RWPE2 (cell line): ENCODE data around the gene DGKD.

Experiments used
- ATAC-seq: fragments of 200-7000 bp; cut with Tn5 transposase; 3 replicates; pipeline ENCODE4 v1.9.1; 2021; ENCODE audit warnings: low read depth
- DNase-seq: peaks from one replicate; pipeline ENCODE4 v3.0.0-alpha.2; 2020; ENCODE audit warnings: low spot score
- H3K27ac ChIP-seq: fragments of 450-650 bp; 2 replicates; pipeline ENCODE4 v1.5.1; 2017; ENCODE audit warnings: mild to moderate bottlenecking; ENCODE audit not compliant: poor library complexity, severe bottlenecking
- H3K27me3 ChIP-seq: fragments of 250-450 bp; sonication (Bioruptor Pico); 2 replicates; pipeline ENCODE4 v1.5.1; 2021; ENCODE audit warnings: mild to moderate bottlenecking, moderate library complexity; ENCODE audit not compliant: insufficient read depth, poor library complexity, severe bottlenecking
- H3K36me3 ChIP-seq: fragments of 250-450 bp; sonication (Bioruptor Pico); 2 replicates; pipeline ENCODE4 v1.5.1; 2020; ENCODE audit warnings: low read depth, mild to moderate bottlenecking, moderate library complexity
- H3K4me1 ChIP-seq: fragments of 250-450 bp; sonication (Bioruptor Pico); 2 replicates; pipeline ENCODE4 v1.5.1; 2021; ENCODE audit warnings: mild to moderate bottlenecking, moderate library complexity; ENCODE audit not compliant: insufficient read depth, poor library complexity, severe bottlenecking
- H3K4me3 ChIP-seq: fragments of 250-450 bp; sonication (Bioruptor Pico); 2 replicates; pipeline ENCODE4 v1.5.1; 2021; ENCODE audit warnings: mild to moderate bottlenecking, moderate library complexity; ENCODE audit not compliant: severe bottlenecking
- H3K9me3 ChIP-seq: fragments of 250-450 bp; sonication (Bioruptor Pico); 2 replicates; pipeline ENCODE4 v1.5.1; 2021; ENCODE audit warnings: mild to moderate bottlenecking, moderate library complexity; ENCODE audit not compliant: severe bottlenecking
- CTCF ChIP-seq: fragments of 450-650 bp; IDR thresholded peaks from one replicate; pipeline ENCODE4 v1.5.1; 2017; ENCODE audit warnings: mild to moderate bottlenecking, moderate library complexity; ENCODE audit not compliant: poor library complexity, severe bottlenecking

The DGKD gene

DNA sequence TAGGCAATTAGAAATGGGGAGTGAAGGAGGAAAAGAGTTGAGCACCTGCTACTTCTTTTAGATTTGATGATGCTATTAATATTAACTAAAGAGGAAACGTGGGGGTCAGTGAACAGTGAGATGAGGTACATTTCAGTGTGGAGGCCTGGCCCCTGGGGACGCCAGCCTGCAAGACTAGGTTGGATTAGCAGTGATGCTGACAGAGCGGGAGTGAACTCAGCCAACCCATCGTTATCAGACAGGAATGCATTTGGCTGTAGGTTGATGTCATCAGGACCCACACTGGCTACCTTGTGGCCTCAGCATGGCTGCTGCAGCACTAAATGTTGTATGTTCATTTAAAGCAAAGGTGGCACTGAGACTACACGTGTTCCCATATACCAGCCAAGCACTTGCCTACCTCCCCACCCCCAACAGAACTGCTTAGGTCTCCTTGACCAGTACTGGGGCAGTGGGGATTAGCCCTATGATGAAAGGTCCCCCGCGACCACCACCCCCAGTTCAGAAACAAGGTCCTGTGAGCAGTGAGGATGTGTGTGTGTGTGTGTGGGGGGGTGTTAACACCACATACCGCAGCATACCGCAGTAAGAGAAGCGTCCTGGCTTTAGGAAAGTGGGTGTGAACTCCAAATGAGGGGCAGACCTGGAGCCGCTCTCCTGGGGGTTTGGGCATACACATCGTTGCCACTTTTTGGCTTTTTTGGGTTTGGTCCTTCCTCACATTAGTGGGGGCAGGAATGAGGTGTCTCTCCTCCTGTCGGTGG, 26.0 kb downstream of the DGKD start:
- no peaks in the 10 kb centered on the region for H3K9me3 ChIP-seq
- H3K4me3 ChIP-seq, result no peak overlapping the region
- H3K27ac ChIP-seq, result no peak overlapping the region
- peaks cover 11% of the 10 kb centered on the region for H3K4me1 ChIP-seq
- ATAC-seq (no peak), DNase-seq (no peak)
- no peak for TF ChIP-seq CTCF
- no peaks in the 10 kb centered on the region for H3K27me3 ChIP-seq
- H3K36me3 ChIP-seq, result no peaks in the 10 kb centered on the region

DNA sequence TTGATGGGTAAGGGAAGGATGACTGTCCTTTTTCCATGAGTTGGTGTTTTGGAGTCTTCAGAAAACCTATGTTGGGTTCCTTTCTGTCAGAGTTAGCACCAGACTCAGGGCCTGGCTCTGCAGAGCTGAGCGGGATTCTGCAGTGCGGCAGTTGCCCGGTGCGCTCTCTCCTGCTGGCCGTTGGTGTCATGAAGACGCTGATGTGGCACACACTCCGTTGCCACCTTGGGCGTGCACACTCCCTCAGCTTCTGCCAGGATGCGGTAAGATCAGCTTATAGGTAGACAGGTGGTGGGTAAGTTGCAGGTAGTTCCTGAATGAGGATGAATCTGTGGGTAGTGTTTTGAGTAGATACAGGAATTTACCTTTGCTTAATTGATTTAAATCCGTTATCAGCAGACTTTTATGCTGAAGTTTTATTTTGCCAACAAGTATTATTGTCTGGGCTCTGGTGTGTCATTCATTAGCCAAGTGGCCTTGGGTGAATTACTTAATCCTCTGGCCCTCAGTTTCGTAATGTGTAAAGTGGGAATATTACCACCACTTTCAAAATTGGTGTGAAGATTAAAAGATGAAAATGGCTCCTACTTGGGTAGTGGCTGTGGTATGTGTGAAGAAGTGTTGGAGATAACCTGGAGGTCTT, 26.8 kb downstream of the DGKD start:
- no peak overlapping the region for H3K27ac ChIP-seq
- H3K27me3 ChIP-seq, result no peaks in the 10 kb centered on the region
- no peak overlapping the region for H3K4me3 ChIP-seq
- H3K9me3 ChIP-seq, result no peaks in the 10 kb centered on the region
- H3K4me1 ChIP-seq, result peaks cover 12% of the 10 kb centered on the region
- DNase-seq (no peak), ATAC-seq (no peak)
- no peak for TF ChIP-seq CTCF
- no peaks in the 10 kb centered on the region for H3K36me3 ChIP-seq

DNA sequence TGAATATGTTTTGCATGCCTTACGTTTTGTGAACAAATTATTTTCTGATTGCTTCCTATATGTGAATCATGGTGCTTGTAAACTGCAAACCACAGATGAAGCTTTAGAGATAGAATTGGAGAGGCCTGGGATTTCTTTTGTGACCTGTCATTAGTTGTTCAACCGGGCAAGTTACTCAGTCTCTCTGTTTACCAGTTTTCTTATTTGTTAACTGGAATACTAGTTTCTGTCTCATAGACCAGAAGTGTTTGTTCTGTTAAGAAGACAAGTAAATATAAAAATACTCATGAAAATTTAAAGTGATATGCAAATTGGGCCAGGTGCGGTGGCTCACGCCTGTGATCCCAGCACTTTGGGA, 27.3 kb downstream of the DGKD start:
- H3K27me3 ChIP-seq, result no peaks in the 10 kb centered on the region
- peaks cover 17% of the 10 kb centered on the region for H3K4me1 ChIP-seq
- H3K9me3 ChIP-seq, result no peaks in the 10 kb centered on the region
- TF ChIP-seq CTCF, result no peak
- H3K4me3 ChIP-seq, result no peak overlapping the region
- H3K36me3 ChIP-seq, result no peaks in the 10 kb centered on the region
- no peak overlapping the region for H3K27ac ChIP-seq
- ATAC-seq (no peak), DNase-seq (no peak)

DNA sequence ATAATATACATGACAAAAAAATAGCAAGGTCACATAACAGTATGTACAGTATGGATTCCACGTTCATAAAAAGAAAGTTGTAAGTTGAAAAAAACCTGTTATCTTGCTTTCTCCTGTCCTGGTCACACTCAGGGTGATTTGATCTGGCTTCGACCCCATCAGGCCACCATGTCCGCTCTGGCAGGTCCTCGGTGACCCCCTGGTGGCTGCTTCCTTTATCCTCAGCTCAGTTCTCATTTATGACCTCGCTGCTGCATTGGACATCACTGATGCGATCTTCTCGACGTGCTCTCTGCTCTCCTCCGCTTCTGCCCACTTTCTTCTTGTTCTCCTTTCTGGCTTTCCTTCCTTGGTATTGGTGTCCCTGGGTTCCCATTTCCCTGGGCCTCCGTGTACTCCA, 29.7 kb downstream of the DGKD start:
- Histone ChIP-seq H3K9me3 (no peaks in the 10 kb centered on the region), H3K27me3 (no peaks in the 10 kb centered on the region), H3K36me3 (no peaks in the 10 kb centered on the region), H3K4me1 (peaks cover 20% of the 10 kb centered on the region), H3K27ac (no peak overlapping the region), H3K4me3 (no peak overlapping the region)
- DNase-seq (no peak), ATAC-seq (no peak)
- TF ChIP-seq CTCF, result no peak
